GM21367 (cell line): ENCODE data around the gene NCAPG2.

Experiments
- ATAC-seq: cut with Tn5 transposase; IDR thresholded peaks from one replicate; pipeline ENCODE4 v1.9.1; 2021; ENCODE audit not compliant: unreplicated experiment

Gene NCAPG2

DNA sequence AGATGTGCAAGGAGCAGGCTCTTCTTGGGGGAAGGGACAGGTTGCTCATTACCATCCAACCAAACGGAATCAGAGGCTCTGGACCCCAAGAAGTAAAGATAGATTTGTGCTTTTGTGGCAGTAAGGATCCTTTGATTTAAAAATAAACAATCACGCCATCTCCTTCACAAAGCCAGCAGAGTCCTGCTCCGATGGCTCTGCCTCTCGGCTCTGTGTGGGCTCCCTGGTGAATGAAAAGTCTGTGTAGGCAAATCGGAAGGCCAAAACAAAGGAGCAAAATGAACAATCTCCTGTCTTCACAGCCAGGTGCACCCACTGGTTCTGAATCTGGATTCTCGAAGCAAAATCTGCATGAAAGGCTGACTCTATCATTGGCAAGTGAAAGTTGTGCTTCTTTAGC, 120.8 kb downstream of the NCAPG2 start:
- no peak for ATAC-seq

- no peak for ATAC-seq
Observed at GRCh38 chr7:158583143-158583542, 121.5 kb downstream of the NCAPG2 start.

DNA sequence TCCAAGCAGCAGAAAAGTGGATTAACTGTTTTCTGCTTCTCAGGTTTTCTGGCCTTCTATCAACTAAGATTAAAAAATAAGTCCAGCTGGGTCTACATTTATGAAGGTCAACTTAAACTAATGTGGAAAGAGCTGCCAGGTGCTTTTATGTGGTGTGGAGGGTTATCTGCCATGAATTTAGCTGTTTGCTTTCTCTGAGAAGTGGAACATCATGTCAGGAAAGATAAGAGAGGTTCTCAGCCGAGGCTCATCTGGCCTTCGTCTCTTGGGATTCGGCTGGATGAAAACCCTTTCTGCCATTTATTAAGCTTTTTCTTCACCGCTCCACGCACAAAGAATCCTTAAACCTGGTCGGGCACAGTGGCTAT, 122.5 kb downstream of the NCAPG2 start:
- ATAC-seq: no peak

- ATAC-seq: no peak
Observed at GRCh38 chr7:158581440-158582088, 123.0 kb downstream of the NCAPG2 start.
